Fibroblast of lung (primary cell): Measurements from ENCODE around the gene SLC4A8. TPM values are rescaled to one million over a fixed set of nuclear protein-coding genes. Genes with fewer than 3 reads are reported as not detected.

Experiments
- DNase-seq, 2 donors: peaks; one replicate each; pipeline versions ENCODE4 v3.0.0 to v3.0.0-alpha.2; 2010; ENCODE audit warnings: low read depth in 2 of 2
- H2AFZ ChIP-seq: 2 replicates; pipeline ENCODE4 v1.5.1; 2012; ENCODE audit warnings: low read length, control low read depth, inconsistent platforms
- H3K27ac ChIP-seq: 2 replicates; pipeline ENCODE4 v1.5.1; 2011; ENCODE audit warnings: low read length, control low read depth; ENCODE audit not compliant: insufficient read depth
- H3K27me3 ChIP-seq: 2 replicates; pipeline ENCODE4 v1.5.1; 2011; ENCODE audit warnings: mild to moderate bottlenecking, low read length; ENCODE audit not compliant: control insufficient read depth, insufficient read depth
- H3K36me3 ChIP-seq: 2 replicates; pipeline ENCODE4 v1.5.1; 2011; ENCODE audit warnings: low read length; ENCODE audit not compliant: control insufficient read depth, insufficient read depth
- H3K4me1 ChIP-seq: 2 replicates; pipeline ENCODE4 v1.5.1; 2011; ENCODE audit warnings: low read length; ENCODE audit not compliant: control insufficient read depth, insufficient read depth; ENCODE audit errors: extremely low read depth
- H3K4me2 ChIP-seq: 2 replicates; pipeline ENCODE4 v1.5.1; 2011; ENCODE audit warnings: low read length, control low read depth; ENCODE audit not compliant: insufficient read depth; ENCODE audit errors: extremely low read depth
- H3K4me3 ChIP-seq, 4 experiments: fragments of 200-600 bp in 1 of 4; sonication (generic) in 1 of 4; replicated peaks in 1 of 4; 2 replicates each; pipeline ENCODE4 v1.5.1; 2011 to 2016; ENCODE audit warnings: low read length in 4 of 4, low read depth in 3 of 4, mild to moderate bottlenecking in 3 of 4, control low read depth in 2 of 4, inconsistent platforms in 1 of 4, mixed read lengths in 1 of 4; ENCODE audit not compliant: insufficient read depth in 1 of 4; ENCODE audit errors: control extremely low read depth in 1 of 4
- H3K79me2 ChIP-seq: 2 replicates; pipeline ENCODE4 v1.5.1; 2012; ENCODE audit warnings: mild to moderate bottlenecking, low read length, inconsistent platforms; ENCODE audit not compliant: control insufficient read depth, insufficient read depth
- H3K9ac ChIP-seq: 2 replicates; pipeline ENCODE4 v1.5.1; 2011; ENCODE audit warnings: mild to moderate bottlenecking, low read length, control low read depth; ENCODE audit not compliant: insufficient read depth
- H3K9me3 ChIP-seq: 2 replicates; pipeline ENCODE4 v1.5.1; 2012; ENCODE audit warnings: low read depth, low read length; ENCODE audit not compliant: control insufficient read depth, insufficient read depth
- H4K20me1 ChIP-seq: 2 replicates; pipeline ENCODE4 v1.5.1; 2011; ENCODE audit warnings: low read length; ENCODE audit not compliant: control insufficient read depth, insufficient read depth; ENCODE audit errors: extremely low read depth
- EZH2 ChIP-seq: IDR thresholded peaks from 2 replicates; pipeline ENCODE4 v1.5.1; 2012; ENCODE audit warnings: low read length, control low read depth, mild to moderate bottlenecking; ENCODE audit errors: missing control alignments
- polyA plus RNA-seq, 2 donors: library from polyadenylated mRNA; depleted of rRNA in 1 of 2; stranded (reverse) in 1 of 2; unstranded in 1 of 2; fragments of >200 nt; gene quantifications; 2 replicates each; pipeline ENCODE4 v1.2.1, GENCODE V29; 2011 to 2012; ENCODE audit warnings: missing spikeins in 1 of 2
- total RNA-seq: library from RNA; depleted of rRNA; stranded (reverse); fragments of >200 nt; gene quantifications from 2 replicates; pipeline ENCODE4 v1.2.1, GENCODE V29; 2014
- TF ChIP-seq, protein P1 (sequence below), 2 donors: IDR thresholded peaks in 1 of 2; conservative IDR thresholded peaks in 1 of 2; 1 replicate in 1 of 2; 2 replicates in 1 of 2; pipeline ENCODE4 v1.5.1; 2011 to 2012; ENCODE audit warnings: low read length in 2 of 2, control low read depth in 1 of 2, inconsistent platforms in 1 of 2, low read depth in 1 of 2, mild to moderate bottlenecking in 1 of 2

Gene SLC4A8
- total and polyA plus RNA-seq, 2 donors (not counting 1 experiment from before 2014, with no cell fraction given) = 4.9 to 7.3 TPM

DNA sequence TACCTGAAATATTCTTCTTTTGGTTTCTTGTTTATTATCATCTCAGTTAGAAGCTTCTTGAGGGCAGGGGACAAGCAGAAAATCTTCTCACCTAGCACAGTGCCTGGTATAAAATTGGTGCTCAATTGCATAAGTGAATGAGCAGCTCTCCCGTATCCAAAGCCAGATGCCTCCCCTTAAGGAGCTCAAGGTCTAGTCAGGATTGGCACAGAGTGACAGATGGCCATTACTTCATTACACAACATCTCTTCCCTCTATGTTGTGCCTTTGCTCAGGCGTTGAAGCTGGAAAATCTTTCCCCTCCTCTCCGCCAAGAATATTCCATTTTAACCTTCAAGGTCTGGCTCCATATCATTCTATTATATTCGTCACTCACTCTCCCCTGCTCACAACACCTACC, 3.6 kb downstream of the SLC4A8 start:
- H3K9ac ChIP-seq = no peak overlapping the region
- H4K20me1 ChIP-seq = no peaks in the 10 kb centered on the region
- TF ChIP-seq, protein P1, sequence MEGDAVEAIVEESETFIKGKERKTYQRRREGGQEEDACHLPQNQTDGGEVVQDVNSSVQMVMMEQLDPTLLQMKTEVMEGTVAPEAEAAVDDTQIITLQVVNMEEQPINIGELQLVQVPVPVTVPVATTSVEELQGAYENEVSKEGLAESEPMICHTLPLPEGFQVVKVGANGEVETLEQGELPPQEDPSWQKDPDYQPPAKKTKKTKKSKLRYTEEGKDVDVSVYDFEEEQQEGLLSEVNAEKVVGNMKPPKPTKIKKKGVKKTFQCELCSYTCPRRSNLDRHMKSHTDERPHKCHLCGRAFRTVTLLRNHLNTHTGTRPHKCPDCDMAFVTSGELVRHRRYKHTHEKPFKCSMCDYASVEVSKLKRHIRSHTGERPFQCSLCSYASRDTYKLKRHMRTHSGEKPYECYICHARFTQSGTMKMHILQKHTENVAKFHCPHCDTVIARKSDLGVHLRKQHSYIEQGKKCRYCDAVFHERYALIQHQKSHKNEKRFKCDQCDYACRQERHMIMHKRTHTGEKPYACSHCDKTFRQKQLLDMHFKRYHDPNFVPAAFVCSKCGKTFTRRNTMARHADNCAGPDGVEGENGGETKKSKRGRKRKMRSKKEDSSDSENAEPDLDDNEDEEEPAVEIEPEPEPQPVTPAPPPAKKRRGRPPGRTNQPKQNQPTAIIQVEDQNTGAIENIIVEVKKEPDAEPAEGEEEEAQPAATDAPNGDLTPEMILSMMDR (conservative IDR thresholded peaks at IDR 0.05 in 1 of 2, IDR thresholded peaks at IDR 0.05 in 1 of 2; ENCODE audit: low read depth in 1 of 2, low read length in 2 of 2) = no peak
- no peak for TF ChIP-seq EZH2
- H3K4me1 ChIP-seq = peaks cover 2% of the 10 kb centered on the region
- no peaks in the 10 kb centered on the region for H3K36me3 ChIP-seq
- no peak for DNase-seq
- no peaks in the 10 kb centered on the region for H3K27me3 ChIP-seq
- H3K9me3 ChIP-seq = no peaks in the 10 kb centered on the region
- H2AFZ ChIP-seq = no peak overlapping the region
- H3K4me2 ChIP-seq = no peak overlapping the region
- no peak overlapping the region for H3K27ac ChIP-seq
- peaks cover 2% of the 10 kb centered on the region for H3K79me2 ChIP-seq
- no peak overlapping the region for H3K4me3 ChIP-seq

GRCh38 chr12:51429700-51430099, 5.1 kb downstream of the SLC4A8 start:
- no peak for DNase-seq
- TF ChIP-seq, protein P1 (conservative IDR thresholded peaks at IDR 0.05 in 1 of 2, IDR thresholded peaks at IDR 0.05 in 1 of 2; ENCODE audit: low read depth in 1 of 2, low read length in 2 of 2) = no peak
- TF ChIP-seq EZH2 = no peak
- no peak overlapping the region for H3K4me2 ChIP-seq
- H3K9ac ChIP-seq = no peak overlapping the region
- no peaks in the 10 kb centered on the region for H3K27me3 ChIP-seq
- no peak overlapping the region for H3K4me3 ChIP-seq
- peaks cover 5% of the 10 kb centered on the region for H3K4me1 ChIP-seq
- H4K20me1 ChIP-seq = no peaks in the 10 kb centered on the region
- peaks cover 2% of the 10 kb centered on the region for H3K79me2 ChIP-seq
- no peaks in the 10 kb centered on the region for H3K36me3 ChIP-seq
- no peak overlapping the region for H3K27ac ChIP-seq
- H2AFZ ChIP-seq = no peak overlapping the region
- no peaks in the 10 kb centered on the region for H3K9me3 ChIP-seq

DNA sequence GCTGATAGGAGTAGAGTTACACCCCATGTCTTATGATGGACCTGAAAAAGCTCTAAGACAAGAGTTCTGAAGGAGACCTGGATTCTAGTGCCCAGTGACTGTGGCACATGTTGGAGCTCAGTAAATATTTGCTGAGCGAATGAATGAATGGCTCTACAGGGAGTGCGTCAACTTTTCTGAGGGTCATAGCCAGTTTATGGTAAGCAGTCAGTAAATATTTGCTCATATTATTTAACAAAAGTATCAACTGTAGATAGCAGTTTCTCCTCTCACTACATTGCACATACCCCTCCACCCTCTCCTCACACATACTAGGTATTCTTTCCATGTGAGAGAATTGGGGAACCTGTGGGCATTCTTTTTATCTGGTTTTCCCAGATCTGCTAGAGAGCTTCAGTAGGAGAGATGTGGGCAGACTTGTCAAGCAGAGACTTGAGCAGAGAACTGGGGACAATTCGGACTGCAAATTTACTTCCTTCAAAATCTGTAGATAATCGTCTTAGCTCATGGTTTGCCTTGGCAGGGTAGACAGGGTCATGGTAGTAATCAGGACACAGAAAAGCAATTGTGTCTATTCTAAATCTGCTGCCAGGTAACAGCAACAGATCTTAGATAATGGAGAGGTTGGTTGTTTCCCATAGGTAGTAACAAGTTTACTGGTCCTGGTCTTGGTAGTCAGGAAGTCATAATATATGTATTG, 5.7 kb downstream of the SLC4A8 start:
- TF ChIP-seq, protein P1 (conservative IDR thresholded peaks at IDR 0.05 in 1 of 2, IDR thresholded peaks at IDR 0.05 in 1 of 2; ENCODE audit: low read depth in 1 of 2, low read length in 2 of 2) = no peak
- TF ChIP-seq EZH2 = no peak
- no peaks in the 10 kb centered on the region for H3K27me3 ChIP-seq
- no peak overlapping the region for H2AFZ ChIP-seq
- H3K4me3 ChIP-seq = no peak overlapping the region
- H3K27ac ChIP-seq = no peak overlapping the region
- H3K9me3 ChIP-seq = no peaks in the 10 kb centered on the region
- peaks cover 4% of the 10 kb centered on the region for H3K4me1 ChIP-seq
- no peak for DNase-seq
- no peaks in the 10 kb centered on the region for H4K20me1 ChIP-seq
- peaks cover 2% of the 10 kb centered on the region for H3K79me2 ChIP-seq
- H3K9ac ChIP-seq = no peak overlapping the region
- H3K4me2 ChIP-seq = no peak overlapping the region
- no peaks in the 10 kb centered on the region for H3K36me3 ChIP-seq
